H1 (cell line): ENCODE data around the gene IL18R1. TPM values are rescaled to one million over a fixed set of nuclear protein-coding genes. Genes with fewer than 3 reads are reported as not detected.

ENCODE experiments used
- CTCF ChIA-PET: fragments of 300-600 bp; sonication (Branson Sonifier 250); formaldehyde crosslinking; loops from one replicate; lab custom pipeline; 2021; ENCODE audit not compliant: partially characterized antibody; lab: Charles Lee
- POLR2A ChIA-PET: fragments of 300-600 bp; sonication (Branson Sonifier 250); formaldehyde crosslinking; loops from one replicate; lab custom pipeline; 2021; ENCODE audit warnings: inconsistent platforms; ENCODE audit not compliant: partially characterized antibody; lab: Charles Lee
- DNase-seq, 2 experiments: peaks; one replicate each; pipeline versions ENCODE4 v3.0.0 to v3.0.0-alpha.2; 2010 to 2022; ENCODE audit warnings: low spot score in 2 of 2, low read depth in 1 of 2, mixed read lengths in 1 of 2
- FAIRE-seq: peaks from 2 replicates; lab custom pipeline; 2011; peaks lifted over from hg19 to GRCh38; lab: Jason Lieb, UNC
- H2AFZ ChIP-seq: 2 replicates; pipeline ENCODE4 v1.8.1; 2012; ENCODE audit warnings: low read length, inconsistent platforms
- H2AK5ac ChIP-seq: 2 replicates; pipeline ENCODE4 v1.6.1; 2013; ENCODE audit warnings: low read depth, low read length
- H2BK120ac ChIP-seq: replicated peaks from 2 replicates; pipeline ENCODE3; 2013; ENCODE audit warnings: low read depth, low read length, inconsistent platforms
- H2BK12ac ChIP-seq: 2 replicates; pipeline ENCODE4 v1.6.1; 2013; ENCODE audit warnings: low read depth, low read length
- H2BK15ac ChIP-seq: 2 replicates; pipeline ENCODE4 v1.6.1; 2013; ENCODE audit warnings: low read length
- H2BK20ac ChIP-seq: 2 replicates; pipeline ENCODE4 v1.6.1; 2013; ENCODE audit warnings: low read length
- H2BK5ac ChIP-seq: 2 replicates; pipeline ENCODE4 v1.6.1; 2013; ENCODE audit warnings: low read depth, low read length
- H3K14ac ChIP-seq: 2 replicates; pipeline ENCODE4 v1.6.1; 2013; ENCODE audit warnings: inconsistent platforms; ENCODE audit not compliant: insufficient read length
- H3K18ac ChIP-seq: 2 replicates; pipeline ENCODE4 v1.6.1; 2013; ENCODE audit warnings: low read length; ENCODE audit errors: extremely low read depth
- H3K23ac ChIP-seq: 2 replicates; pipeline ENCODE4 v1.6.1; 2013; ENCODE audit warnings: inconsistent platforms; ENCODE audit not compliant: insufficient read length
- H3K23me2 ChIP-seq: 2 replicates; pipeline ENCODE4 v1.6.1; 2013; ENCODE audit warnings: low read depth, low read length
- H3K27ac ChIP-seq: 2 replicates; pipeline ENCODE4 v1.6.1; 2011; ENCODE audit warnings: low read depth, low read length, inconsistent platforms
- H3K27me3 ChIP-seq, 4 experiments: replicated peaks in 1 of 4; 1 replicate in 1 of 4; 2 replicates in 3 of 4; pipeline versions ENCODE4 v1.6.1 to v1.8.1; 2011 to 2013; ENCODE audit warnings: low read length in 3 of 4, mild to moderate bottlenecking in 3 of 4, inconsistent platforms in 2 of 4, mixed read lengths in 2 of 4, moderate library complexity in 1 of 4; ENCODE audit not compliant: control insufficient read depth in 3 of 4, insufficient read depth in 3 of 4; ENCODE audit errors: extremely low read depth in 1 of 4
- H3K36me3 ChIP-seq, 4 experiments: 2 replicates each; pipeline versions ENCODE4 v1.6.1 to v1.8.1; 2011 to 2013; ENCODE audit warnings: mild to moderate bottlenecking in 4 of 4, low read length in 3 of 4, moderate library complexity in 2 of 4, control low read depth in 1 of 4, inconsistent platforms in 1 of 4; ENCODE audit not compliant: insufficient read depth in 4 of 4, control insufficient read depth in 2 of 4
- H3K4ac ChIP-seq: replicated peaks from 2 replicates; pipeline ENCODE3; 2013; ENCODE audit warnings: low read length, low read depth, mixed read lengths, inconsistent platforms; ENCODE audit not compliant: insufficient read length
- H3K4me1 ChIP-seq, 4 experiments: replicated peaks in 1 of 4; 1 replicate in 1 of 4; 2 replicates in 3 of 4; pipeline versions ENCODE4 v1.6.1 to v1.8.1; 2011 to 2013; ENCODE audit warnings: low read length in 3 of 4, inconsistent platforms in 2 of 4, mixed read lengths in 1 of 4; ENCODE audit not compliant: insufficient read depth in 4 of 4, control insufficient read depth in 3 of 4
- H3K4me2 ChIP-seq, 2 experiments: 2 replicates each; pipeline versions ENCODE4 v1.6.1 to v1.8.1; 2011 to 2013; ENCODE audit warnings: low read depth in 2 of 2, low read length in 2 of 2, control low read depth in 1 of 2, inconsistent platforms in 1 of 2, mild to moderate bottlenecking in 1 of 2; ENCODE audit not compliant: insufficient read depth in 1 of 2
- H3K4me3 ChIP-seq, 4 experiments: fragments of 200-600, 300-600 bp in 1 of 4; sonication (generic), shearing (Covaris generic), sonication (Bioruptor Twin) in 1 of 4; 2 replicates each; pipeline versions ENCODE4 v1.5.1 to v1.8.1; 2011 to 2016; ENCODE audit warnings: low read length in 4 of 4, low read depth in 3 of 4, control low read depth in 2 of 4, inconsistent platforms in 2 of 4, mild to moderate bottlenecking in 2 of 4, mixed read lengths in 1 of 4, moderate library complexity in 1 of 4; ENCODE audit not compliant: insufficient read depth in 2 of 4; ENCODE audit errors: extremely low read depth in 1 of 4
- H3K56ac ChIP-seq: replicated peaks from 2 replicates; pipeline ENCODE3; 2013; ENCODE audit warnings: low read depth, mild to moderate bottlenecking, mixed read lengths, low read length, inconsistent platforms; ENCODE audit not compliant: insufficient read length
- H3K79me1 ChIP-seq: 2 replicates; pipeline ENCODE4 v1.6.1; 2013; ENCODE audit warnings: low read depth, low read length, control low read depth
- H3K79me2 ChIP-seq, 2 experiments: 2 replicates each; pipeline versions ENCODE4 v1.6.1 to v1.8.1; 2012 to 2013; ENCODE audit warnings: low read length in 2 of 2, mild to moderate bottlenecking in 2 of 2, inconsistent platforms in 1 of 2; ENCODE audit not compliant: insufficient read depth in 2 of 2, control insufficient read depth in 1 of 2
- H3K9ac ChIP-seq, 4 experiments: replicated peaks in 1 of 4; 1 replicate in 1 of 4; 2 replicates in 3 of 4; pipeline versions ENCODE4 v1.6.1 to v1.8.1; 2011 to 2013; ENCODE audit warnings: low read depth in 3 of 4, low read length in 3 of 4, control low read depth in 2 of 4, mild to moderate bottlenecking in 2 of 4, moderate library complexity in 2 of 4, inconsistent platforms in 1 of 4; ENCODE audit errors: extremely low read depth in 1 of 4
- H3K9me3 ChIP-seq, 2 experiments: 2 replicates each; pipeline versions ENCODE4 v1.6.1 to v1.8.1; 2012 to 2013; ENCODE audit warnings: mild to moderate bottlenecking in 2 of 2, moderate library complexity in 2 of 2, control low read depth in 1 of 2, inconsistent platforms in 1 of 2, low read depth in 1 of 2, low read length in 1 of 2, mixed read lengths in 1 of 2; ENCODE audit not compliant: insufficient read depth in 2 of 2
- H4K20me1 ChIP-seq, 2 experiments: replicated peaks in 1 of 2; 2 replicates each; pipeline versions ENCODE3 to v1.8.1; 2011 to 2013; ENCODE audit warnings: inconsistent platforms in 2 of 2, low read length in 2 of 2, mild to moderate bottlenecking in 1 of 2; ENCODE audit not compliant: insufficient read depth in 2 of 2, control insufficient read depth in 1 of 2
- H4K5ac ChIP-seq: 2 replicates; pipeline ENCODE4 v1.6.1; 2013; ENCODE audit warnings: low read length, low read depth, mixed read lengths, inconsistent platforms; ENCODE audit not compliant: insufficient read length
- H4K8ac ChIP-seq: 2 replicates; pipeline ENCODE4 v1.8.0; 2013; ENCODE audit warnings: mild to moderate bottlenecking, moderate library complexity, low read length, inconsistent platforms; ENCODE audit not compliant: insufficient read depth; ENCODE audit errors: extremely low read depth
- H4K91ac ChIP-seq: replicated peaks from 2 replicates; pipeline ENCODE3; 2013; ENCODE audit warnings: low read length, mixed read lengths, inconsistent platforms; ENCODE audit not compliant: insufficient read length
- CTBP2 ChIP-seq: IDR thresholded peaks from 2 replicates; pipeline ENCODE4 v1.7.0; 2011; ENCODE audit warnings: borderline replicate concordance, mild to moderate bottlenecking, moderate library complexity, mixed read lengths, low read length; ENCODE audit not compliant: insufficient read depth, insufficient read length
- TEAD4 ChIP-seq: IDR thresholded peaks from 2 replicates; pipeline ENCODE4 v1.6.1; 2012; ENCODE audit warnings: low read depth, low read length, inconsistent platforms, mixed read lengths
- WGBS, 2 experiments: shearing (Covaris generic) in 1 of 2; methylation state at CpG; one replicate each; pipeline versions ENCODE4 v1.1.6 to v1.1.7; 2013 to 2015; ENCODE audit warnings: low lambda C conversion rate in 2 of 2, mixed read lengths in 2 of 2, inconsistent platforms in 1 of 2, low coverage in 1 of 2, missing lambda C conversion rate in 1 of 2; ENCODE audit not compliant: insufficient replicate concordance in 2 of 2, insufficient coverage in 1 of 2, insufficient read length in 1 of 2; ENCODE audit errors: extremely low coverage in 1 of 2, missing lambda C conversion rate in 1 of 2; 5-methylcytosine and 5-hydroxymethylcytosine counted together
- polyA plus RNA-seq, 7 experiments: library from polyadenylated mRNA; depleted of rRNA in 3 of 7; stranded (reverse) in 5 of 7; unstranded in 2 of 7; fragments of >200 nt in 5 of 7; fragments of 200-250 nt in 2 of 7; gene quantifications; 1 replicate in 5 of 7; 2 replicates in 1 of 7; 4 replicates in 1 of 7; pipeline versions ENCODE4 v1.2.1 to v1.2.3, GENCODE V29; 2011 to 2013; ENCODE audit warnings: missing spikeins in 2 of 7, mixed read lengths in 2 of 7
- total RNA-seq: library from RNA; stranded (reverse); fragmentation: NEBNext Ultra II Directional; extraction: Animal tissue kit (Norgen Biotek cat#: 25700); gene quantifications from 2 replicates; pipeline ENCODE4 v1.2.1, GENCODE V29; 2021

IL18R1 gene
- total and polyA plus RNA-seq, 2 of the 8 experiments (the other 6 are each of a cell fraction or from before 2014, with no cell fraction given), result 0.54 TPM; not detected in 1

DNA sequence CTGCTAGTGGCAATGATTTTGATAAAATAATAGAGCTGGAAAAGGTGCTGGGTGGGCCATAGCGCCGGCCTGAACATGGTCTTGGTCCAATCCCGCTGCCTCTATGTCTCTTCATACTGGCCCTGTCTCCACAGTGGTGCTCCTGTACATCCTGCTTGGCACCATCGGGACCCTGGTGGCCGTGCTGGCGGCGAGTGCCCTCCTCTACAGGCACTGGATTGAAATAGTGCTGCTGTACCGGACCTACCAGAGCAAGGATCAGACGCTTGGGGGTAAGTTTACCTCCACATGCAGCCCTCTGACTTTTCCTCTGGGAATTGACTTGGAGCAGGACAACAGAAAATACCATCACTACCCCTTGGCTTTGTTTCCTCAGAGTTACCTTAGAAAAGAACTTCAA, 91.3 kb downstream of the IL18R1 start:
- no peaks in the 10 kb centered on the region for H3K23me2 ChIP-seq
- no peak overlapping the region for H4K8ac ChIP-seq
- no peak overlapping the region for H2BK15ac ChIP-seq
- DNase-seq, result no peak
- no peak overlapping the region for H3K4me3 ChIP-seq
- no peak overlapping the region for H3K27ac ChIP-seq
- WGBS, 2 experiments, result 97% methylated on average over 9 of the region's 9 CpGs; no CpG with 5 or more reads in 1 of the 2 experiments
- no peak overlapping the region for H3K23ac ChIP-seq
- no peaks in the 10 kb centered on the region for H4K20me1 ChIP-seq
- H2AFZ ChIP-seq, result no peak overlapping the region
- H3K4me1 ChIP-seq, result peaks cover 0 to 3% (median 0%) of the 10 kb centered on the region in 4 experiments; a peak in 1 of 7 replicates
- no peaks in the 10 kb centered on the region; a peak in 1 of 4 replicates for H3K9me3 ChIP-seq
- H2BK5ac ChIP-seq, result no peak overlapping the region
- no peak overlapping the region for H3K4ac ChIP-seq
- H3K14ac ChIP-seq, result no peak overlapping the region
- no peak overlapping the region for H3K18ac ChIP-seq
- no peaks in the 10 kb centered on the region for H3K79me1 ChIP-seq
- H3K79me2 ChIP-seq, result no peaks in the 10 kb centered on the region
- H2AK5ac ChIP-seq, result no peak overlapping the region
- H3K4me2 ChIP-seq, result no peak overlapping the region
- H3K36me3 ChIP-seq, result no peaks in the 10 kb centered on the region
- H4K5ac ChIP-seq, result no peak overlapping the region
- no peaks in the 10 kb centered on the region for H3K27me3 ChIP-seq
- H2BK12ac ChIP-seq, result no peak overlapping the region
- no peak overlapping the region for H4K91ac ChIP-seq
- ChIA-PET CTCF (interaction anchor here (1.5 to 3.3 kb wide), 5 partner anchors 34 to 563 kb away, joined by 3 to 24 read pairs (median 5); no protein-coding TSS in a partner anchor), POLR2A (no interaction called here)
- H3K56ac ChIP-seq, result no peak overlapping the region
- no peak overlapping the region for H2BK120ac ChIP-seq
- H3K9ac ChIP-seq, result no peak overlapping the region
- no peak overlapping the region for H2BK20ac ChIP-seq
- no peak for FAIRE-seq
- no peak for TF ChIP-seq TEAD4
- no peak for TF ChIP-seq CTBP2
